NCI-H748 (cell line): Measurements from ENCODE around the gene POLR1A.
"Not testable (repeated sequence)": the region's sequence is repeated elsewhere in the genome, so short reads cannot be mapped to it uniquely, and the experiment has no call there.

ENCODE experiments used
- DNase-seq: peaks from one replicate; lab custom pipeline; 2025; ENCODE audit not compliant: unreplicated experiment; lab: John Stamatoyannopoulos, UW

The POLR1A gene

DNA sequence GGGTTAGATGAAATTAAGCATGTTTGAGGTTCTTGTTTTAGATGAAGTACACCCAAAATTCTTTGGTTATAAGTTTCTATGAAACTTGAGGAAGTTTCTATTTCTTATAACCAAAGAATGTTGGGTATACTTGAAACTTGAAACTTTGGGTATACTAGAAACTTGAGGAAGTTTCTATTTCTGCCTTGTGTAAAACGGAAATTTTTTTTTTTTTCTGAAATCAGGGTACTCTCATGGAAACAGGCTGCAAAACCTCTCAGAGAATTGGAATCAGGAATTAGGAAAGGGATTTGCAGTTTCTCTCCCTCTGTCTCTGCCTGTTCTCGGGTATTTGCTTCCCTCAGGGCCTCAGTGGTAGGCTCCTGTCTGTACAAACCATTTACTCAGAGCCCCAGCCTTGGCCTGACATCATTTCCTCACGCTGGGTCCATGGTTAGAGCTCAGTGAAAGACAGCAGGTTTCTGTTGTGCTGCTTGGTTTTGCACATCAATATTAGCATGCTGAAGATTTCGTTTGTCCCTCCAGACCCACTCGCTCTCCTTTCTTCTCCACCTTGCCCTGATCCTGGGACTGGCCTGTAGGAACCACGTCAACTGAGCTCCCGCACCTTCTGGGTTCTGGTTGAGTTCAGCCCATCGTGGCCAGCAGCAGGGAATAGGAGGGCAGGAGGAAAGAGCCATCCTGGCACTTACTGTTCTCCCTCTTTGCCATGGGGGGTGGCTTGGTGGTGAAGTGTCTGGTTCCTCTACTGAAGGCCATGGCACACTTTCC lies 106.4 kb downstream of the POLR1A start:
- DNase-seq, result no peak

DNA sequence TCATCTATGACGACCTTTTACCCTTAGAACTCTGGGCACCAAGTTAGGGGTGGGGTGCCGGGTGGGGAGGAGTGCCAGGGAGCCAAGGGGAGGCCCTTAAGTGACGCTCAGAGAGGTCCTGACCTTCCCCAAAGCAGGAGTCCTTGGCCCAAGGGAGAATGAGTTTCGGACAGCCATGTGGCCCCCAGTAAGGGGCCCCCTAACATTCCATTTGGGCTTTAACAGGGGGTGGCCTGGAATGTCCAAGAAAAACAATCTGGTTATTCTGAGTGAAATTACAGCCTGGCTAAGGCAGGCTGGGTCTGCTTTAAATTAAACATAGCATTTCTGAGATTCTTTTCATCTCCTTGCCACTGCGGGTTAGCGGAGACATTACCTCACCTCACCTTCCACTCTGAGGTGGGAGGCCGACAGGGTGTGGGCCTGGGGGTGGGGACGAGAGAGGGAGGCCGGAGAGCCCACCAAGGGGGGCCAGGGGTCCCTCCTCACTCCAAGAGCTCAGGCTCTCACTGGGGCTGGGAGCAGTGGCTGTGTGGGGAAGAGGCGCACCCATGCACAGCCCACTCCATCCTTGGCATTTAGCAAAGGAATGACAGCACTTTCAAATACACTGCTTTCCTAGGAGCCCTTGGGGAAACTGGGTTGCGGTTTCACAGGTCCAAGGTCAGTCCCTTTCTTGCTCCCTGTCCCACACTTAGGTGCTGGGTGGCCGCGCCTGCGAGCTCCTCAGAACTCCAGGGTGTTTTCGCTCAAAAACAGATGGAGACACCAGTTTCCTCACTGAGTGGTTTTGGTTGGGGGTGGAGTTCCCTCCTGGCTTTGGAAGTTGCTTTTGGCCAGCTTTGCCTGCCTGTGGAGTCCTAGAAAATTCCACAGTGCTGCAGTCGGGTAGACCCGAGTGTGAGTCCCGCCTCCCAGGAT lies 107.4 kb downstream of the POLR1A start:
- no peak for DNase-seq

DNA sequence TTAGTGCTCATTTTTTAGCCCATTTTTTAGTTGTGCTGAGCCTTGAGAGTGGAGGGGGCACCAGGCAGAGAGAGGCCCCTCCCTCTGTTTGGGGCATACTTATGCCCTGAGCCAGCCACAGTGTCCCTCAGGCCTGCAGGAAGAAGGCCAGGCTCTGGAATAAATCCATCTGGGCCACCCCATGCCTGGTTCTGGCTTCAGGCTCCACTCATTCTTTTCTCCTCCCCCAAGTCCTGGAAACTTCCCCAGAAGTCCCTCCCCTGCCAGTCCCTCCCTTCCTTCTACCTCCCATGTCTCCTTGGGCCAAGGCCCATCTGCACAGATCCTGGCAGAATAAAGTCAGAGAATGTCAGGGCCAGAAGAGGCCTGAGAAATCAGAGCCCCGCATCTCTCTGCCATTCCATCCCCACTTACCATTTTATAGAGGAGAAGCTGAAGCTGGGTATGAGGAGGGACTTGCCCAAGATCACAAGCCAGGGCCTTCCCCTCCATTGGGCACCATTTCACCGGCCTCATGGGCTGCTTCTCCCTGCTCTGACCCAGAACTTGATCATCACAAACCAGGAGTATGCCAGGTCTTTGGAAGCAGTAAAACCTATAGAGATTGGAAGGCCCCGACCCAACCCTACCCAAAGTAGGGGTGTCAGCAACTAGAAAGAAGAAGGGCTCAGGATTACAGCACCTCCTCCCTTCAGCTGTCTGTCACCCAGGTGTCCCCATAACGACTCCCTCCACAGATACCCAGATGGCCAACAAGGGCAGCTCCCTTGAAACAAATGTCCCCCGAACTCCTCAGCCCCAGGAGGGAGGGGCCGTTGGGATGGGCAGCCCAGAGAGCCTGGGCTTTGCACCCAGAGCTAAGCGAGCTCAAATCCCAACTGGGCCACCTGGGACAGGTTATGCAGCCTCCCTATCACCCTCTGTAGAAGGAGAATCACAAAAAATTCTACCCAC lies 108.4 kb downstream of the POLR1A start:
- DNase-seq, result no peak

DNA sequence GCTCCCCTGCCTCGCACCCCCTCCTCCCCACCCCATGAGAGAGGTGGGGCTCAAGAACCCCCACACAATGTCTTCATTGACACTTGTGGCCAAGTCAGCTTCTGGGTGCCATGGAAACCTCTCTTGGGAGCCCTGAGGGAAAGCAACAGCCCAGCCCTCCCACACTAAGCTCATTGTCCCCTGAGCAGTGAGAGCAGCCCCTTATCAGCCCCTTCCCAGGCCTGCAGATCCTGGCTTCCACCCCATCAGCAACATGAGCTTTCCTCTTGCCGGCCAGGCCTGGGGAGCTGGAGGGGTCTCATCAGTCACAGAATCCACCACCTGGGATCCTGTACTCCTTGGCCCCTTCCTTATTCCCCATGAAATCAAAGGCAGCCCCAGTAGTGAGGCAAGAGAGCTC lies 109.1 kb downstream of the POLR1A start:
- DNase-seq, result no peak

DNA sequence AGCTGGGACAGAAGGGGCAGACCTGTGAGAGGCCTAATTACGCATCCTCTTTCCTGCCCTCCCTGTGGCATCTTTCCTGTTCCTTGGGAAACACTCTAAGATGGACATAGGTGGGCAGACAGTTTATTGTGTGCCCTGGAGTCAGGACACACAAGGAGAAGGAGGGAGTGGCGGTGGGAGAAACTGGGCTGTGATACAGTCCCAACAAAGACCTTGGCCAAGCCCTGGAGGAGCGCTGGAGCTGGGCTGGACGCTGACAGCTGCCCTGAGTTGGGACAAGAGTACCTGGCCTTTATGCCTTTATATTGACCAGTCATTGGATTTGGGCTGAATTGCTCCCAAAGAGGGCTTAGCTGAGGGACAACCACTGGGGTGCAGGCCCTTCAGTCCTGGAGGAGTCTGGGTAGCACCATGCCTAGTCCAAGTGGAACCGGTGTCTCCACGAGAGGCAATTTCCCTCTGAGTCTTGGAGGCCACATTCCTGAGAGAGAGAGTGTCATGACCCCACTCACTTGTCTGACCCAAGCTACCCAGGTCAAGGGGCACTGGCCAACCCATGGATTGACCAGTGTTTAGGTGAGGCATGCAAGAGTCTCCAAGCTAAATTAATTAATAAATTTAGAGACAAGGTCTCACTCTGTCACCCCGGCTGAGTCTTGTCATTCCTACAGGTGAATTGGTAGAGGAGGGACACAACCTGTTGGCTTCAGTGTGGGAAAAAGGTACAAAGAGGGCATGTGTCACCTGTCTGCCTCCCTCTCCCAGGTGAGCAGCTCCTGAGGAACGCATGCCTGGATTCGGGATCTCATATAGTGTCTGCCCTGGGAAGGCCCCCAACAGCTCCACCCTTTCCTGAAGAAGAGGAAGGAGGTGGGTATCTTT lies 109.8 kb downstream of the POLR1A start:
- DNase-seq, result no peak

DNA sequence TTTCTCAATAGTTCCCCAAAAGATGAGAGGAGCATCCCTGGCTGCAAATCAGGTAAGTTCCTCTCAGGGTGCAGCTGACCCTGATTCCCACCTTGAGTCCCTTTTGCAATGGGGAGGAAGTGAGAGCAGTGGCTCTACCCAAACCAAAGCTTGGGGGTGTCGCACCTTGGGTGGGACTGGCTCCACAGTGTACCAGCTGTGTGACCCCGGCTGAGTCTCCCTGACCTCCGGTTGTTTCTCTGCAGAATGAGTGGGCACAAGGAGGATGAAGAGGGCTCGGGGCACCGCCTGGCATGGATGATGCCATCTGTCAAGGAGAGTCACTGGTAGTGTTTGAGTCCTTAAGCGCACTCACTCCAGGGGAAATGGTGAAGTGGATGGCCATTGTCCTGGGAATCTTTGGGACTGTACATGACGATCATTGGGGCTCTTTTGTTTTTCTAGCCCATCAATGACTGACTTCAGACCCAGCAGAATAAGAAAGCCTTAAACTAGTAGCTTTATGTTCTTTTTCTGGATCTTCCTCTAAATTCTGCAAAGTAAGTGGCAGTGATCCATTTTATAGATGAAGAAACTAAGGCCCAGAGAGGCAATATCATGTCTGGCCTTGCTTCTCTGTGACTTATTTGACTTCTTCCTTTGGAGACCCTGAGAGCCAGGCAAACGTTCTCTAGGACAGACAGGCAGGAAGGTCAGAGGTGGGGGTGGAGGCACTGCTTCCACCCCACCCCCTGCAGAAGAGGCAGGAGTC lies 110.6 kb downstream of the POLR1A start:
- DNase-seq, result no peak

DNA sequence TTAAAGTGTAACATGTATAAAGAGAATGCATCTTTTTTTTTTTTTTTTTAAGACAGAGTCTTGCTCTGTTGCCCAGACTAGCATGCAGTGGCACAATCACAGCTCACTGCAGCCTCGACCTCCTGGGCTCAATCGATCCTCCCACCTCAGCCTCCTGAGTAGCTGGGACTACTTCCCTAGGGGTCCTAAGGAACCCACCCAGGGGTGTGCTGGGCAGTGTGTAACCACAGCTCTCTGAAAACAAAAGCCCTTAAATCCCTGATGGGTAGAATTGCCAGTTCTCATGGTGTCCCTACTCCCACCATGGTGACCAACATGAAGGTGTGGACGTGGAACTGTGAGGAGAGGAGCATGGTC lies 111.3 kb downstream of the POLR1A start:
- DNase-seq, result no peak

DNA sequence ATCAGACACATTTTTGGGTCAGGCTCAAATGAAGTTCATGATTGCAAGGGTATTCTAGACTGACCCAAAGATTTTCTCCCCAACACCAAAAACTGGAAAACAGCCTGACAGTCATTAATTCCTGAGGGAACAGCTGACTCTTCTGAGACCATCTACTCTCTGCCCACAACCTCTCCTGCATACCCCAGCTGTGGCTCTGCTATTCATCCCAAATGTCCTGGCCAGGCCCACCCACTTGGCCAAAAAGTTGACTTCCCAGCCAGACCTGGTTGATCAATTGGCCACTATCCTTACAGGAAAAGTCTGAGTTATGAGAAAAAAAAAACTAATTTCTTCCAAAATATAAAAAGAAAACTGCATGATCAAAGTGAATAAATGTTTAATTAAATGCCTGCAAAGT lies 113.1 kb downstream of the POLR1A start:
- DNase-seq, result no peak

DNA sequence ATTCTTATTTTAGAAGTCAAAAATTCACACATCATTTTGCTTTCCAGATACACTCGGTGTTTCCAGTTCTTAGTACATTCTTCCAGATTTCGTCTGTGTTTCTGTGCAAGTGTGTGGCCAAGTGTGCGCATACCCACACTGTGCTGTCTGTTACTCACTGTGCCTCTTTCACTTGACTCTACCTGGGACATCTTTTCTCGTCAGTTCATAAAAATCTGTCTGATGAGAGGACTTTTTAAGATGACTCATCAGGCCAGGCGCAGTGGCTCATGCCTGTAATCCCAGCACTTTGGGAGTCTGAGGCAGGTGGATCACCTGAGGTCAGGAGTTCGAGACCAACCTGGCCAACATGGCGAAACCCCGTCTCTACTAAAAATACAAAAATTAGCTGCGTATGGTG lies 113.6 kb downstream of the POLR1A start:
- DNase-seq, result not testable (repeated sequence)

DNA sequence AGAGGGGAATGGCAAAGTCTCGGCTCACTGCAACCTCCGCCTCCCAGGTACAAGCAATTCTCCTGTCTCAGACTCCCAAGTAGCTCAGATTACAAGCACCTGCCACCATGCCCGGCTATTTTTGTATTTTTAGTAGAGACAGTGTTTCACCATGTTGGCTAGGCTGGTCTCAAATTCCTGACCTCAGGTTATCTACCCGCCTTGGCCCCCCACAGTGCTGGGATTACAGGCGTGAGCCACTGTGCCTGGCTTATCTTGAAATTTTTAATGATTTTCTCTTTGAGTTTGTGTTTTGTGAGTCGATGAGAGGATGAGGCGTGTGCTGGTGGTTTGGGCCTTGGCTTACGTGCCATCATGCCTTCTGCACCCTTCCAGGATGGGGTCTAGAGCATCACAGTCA lies 115.6 kb downstream of the POLR1A start:
- DNase-seq, result no peak

DNA sequence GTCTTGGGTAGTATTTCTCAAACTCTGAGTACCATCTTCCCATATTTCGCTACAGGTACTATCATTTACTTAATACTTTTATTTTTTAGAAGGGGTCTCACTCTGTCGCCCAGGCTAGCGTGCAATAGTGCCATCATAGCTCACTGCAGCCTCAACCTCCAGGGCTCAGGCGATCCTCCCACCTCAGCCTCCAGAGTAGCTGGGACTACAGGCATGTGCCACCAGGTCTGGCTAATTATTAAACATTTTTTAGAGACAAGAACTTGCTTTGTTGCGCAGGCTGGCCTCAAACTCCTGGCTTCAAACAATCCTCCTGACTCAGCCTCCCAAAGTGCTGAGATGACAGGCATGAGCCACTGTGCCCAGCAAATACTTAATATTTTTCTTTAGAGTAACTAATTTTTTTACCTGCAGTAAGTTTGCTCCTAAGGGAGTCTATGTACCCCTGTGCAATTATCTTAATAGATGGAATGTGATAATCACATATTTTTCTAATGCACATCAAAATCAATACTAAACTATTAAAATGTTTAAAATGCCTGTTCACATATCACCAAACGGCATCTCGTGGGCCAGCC lies 116.3 kb downstream of the POLR1A start:
- DNase-seq, result no peak

DNA sequence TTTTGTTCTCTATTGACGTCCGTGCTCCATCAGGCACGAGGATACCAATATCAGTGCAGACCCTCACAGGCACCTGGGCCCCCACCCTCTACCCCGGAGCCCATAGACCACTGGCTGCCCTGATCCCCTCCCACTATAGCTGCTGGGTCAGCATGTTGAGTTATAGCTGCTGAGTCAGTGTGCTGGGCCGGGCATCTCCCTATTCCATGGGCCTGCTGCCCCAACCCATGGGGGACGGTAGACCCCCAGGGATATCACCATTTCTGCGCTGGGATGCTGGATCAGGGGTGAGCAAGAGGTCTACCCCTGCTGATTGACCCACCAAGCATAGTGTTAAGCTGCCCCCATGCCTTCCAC lies 116.8 kb downstream of the POLR1A start:
- no peak for DNase-seq

DNA sequence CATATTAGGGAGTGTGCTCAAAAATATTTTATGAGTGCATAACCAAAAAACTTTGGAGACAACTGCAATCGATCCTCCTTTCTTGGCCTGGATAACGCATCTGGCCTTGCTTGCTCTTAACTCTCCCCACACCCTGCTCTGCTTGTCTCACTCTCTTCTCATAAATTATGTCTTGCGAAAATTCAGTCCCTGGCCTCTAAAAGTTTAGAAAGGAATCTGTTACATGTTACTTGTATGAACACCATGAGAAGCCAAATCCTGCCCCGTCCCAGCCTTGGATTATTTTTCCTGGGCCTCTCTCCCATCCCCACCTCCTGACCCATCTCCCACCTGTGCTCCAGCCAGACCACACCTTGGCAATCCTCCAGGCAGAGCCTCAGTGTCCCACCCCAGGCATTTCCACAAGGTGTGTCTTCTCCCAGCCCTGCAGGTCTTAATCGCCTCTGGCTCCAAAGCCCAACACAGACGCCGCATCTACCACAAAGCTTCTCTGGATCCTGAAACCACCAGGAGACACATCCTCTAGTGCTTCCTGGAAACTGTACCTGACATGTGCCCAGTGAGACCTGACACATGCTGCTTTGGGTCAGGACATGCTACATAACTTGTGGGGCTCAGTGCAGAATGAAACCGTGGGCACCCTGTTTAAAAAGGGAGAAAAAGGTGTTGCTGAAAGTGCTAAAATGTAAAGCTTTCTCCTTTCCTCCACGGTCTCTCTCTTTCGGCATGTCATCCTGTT lies 117.3 kb downstream of the POLR1A start:
- no peak for DNase-seq

DNA sequence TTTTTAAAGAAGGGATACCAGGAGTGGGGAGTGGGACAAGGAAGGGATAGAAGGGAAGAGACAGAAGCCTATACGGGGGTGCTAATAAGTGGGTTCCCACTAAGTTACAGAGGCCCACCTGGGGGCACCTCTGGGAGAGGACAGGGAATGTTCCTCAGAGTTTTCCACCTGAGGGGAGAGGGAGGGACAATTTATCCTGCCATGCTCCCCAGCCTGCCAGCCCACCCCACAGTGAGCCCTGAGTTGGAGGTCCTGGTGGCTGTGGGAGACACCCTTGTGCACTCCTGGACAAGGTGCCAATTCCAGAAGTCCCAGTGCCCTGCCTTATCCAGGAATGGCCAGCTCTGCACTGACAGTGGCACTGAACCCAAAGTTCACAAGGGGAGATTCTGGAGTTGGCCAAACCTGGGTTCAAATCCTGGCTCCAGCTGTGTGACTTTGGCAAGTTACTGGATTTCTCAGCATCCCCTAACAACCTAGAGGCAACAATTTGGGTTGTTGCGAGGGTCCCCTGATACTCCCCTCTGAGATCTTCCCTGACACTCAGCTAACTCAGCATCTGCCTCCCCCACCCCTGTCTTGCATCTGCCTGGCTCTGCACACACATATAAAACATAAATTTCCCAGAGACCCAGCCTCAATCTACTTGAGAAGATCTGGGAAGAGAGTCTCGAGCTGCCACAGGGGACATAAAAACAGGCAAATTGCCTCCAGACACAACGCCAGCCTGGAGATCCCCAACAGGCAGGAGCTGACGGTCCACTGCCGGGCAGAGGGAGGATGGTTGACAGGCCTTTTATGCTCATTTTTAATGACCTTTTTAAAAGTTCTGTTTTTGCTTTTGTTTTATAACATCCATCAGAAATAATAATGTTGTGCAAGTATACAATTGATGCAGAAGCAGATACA lies 118.2 kb downstream of the POLR1A start:
- DNase-seq, result no peak

DNA sequence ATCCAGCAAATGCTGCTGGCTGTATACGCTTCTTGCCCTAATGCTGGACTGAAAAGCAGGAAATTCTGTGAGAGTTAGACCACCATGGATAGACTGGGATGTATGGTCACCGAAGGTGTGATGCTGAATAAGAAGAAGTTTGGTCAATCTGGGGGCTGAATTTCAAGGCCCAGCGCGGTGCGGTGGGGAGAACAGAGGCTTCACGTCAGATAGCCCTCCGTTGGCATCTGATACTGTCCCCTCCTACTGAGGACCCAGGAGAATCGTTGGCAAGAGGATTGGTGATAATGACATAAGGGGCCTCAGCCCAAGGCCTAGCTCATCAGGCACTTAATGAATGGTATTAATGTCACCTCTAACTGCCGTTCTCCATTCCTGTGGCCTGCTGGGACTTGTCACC lies 119.6 kb downstream of the POLR1A start:
- no peak for DNase-seq

DNA sequence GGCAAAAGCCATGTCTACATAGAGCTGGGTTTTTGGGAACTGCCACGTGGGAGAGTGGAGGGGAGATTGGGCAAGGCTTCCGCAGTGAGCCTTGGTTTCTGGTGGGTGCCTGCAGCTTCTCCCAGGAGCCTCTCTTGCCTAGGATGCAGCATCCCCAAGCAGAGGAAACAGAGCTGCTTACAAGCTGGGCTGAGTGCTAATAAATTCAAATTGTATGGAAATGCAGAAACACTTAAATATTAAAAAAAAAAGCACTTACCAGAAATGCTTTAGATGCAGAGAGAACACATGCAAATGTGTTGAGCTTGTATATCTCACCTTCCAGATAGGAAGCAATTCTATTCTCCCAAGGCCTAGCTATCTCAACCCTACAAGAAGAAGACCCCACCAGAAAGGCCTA lies 120.9 kb downstream of the POLR1A start:
- DNase-seq, result no peak

DNA sequence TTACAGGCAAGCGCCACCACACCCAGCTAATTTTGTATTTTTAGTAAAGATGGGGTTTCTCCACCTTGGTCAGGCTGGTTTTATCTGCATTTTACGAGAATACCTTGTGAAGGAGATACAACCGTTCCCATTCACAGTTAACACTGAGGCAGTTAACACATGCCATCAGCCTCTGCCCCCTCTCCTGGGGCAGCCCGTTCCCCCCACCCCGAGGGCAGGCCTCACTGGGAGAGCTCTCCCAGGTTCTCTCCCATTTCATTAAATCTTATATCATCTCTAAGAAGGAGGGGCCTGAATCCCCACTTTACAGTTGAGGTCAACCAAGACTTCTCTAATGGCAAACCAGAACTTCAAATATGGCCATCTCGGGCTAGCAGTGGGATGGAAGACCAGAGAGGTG lies 121.9 kb downstream of the POLR1A start:
- DNase-seq, result no peak
